Sigmoid colon (tissue), 7 donors: Measurements from ENCODE around the gene GABBR2. TPM values are rescaled to one million over a fixed set of nuclear protein-coding genes. Genes with fewer than 3 reads are reported as not detected.
A peak's percentile ranks its signal among the peaks of the same experiment; 100 is the strongest.

ENCODE experiments used
- DNase-seq: peaks from one replicate; pipeline ENCODE4 v3.0.0-alpha.2; 2019
- H3K27ac ChIP-seq, 4 donors: fragments of 200-600 bp; sonication (generic); one replicate each; pipeline ENCODE4 v1.5.1; 2016 to 2019; ENCODE audit warnings: mild to moderate bottlenecking in 1 of 4
- H3K27me3 ChIP-seq, 3 donors: fragments of 200-600 bp; sonication (generic); one replicate each; pipeline ENCODE4 v1.5.1; 2019; ENCODE audit warnings: mild to moderate bottlenecking in 1 of 3
- H3K36me3 ChIP-seq, 4 donors: fragments of 200-600 bp; sonication (generic); one replicate each; pipeline ENCODE4 v1.5.1; 2016 to 2019
- H3K4me1 ChIP-seq, 4 donors: fragments of 200-600 bp; sonication (generic); one replicate each; pipeline ENCODE4 v1.5.1; 2017 to 2019
- H3K4me3 ChIP-seq, 4 donors: fragments of 200-600 bp; sonication (generic); one replicate each; pipeline ENCODE4 v1.5.1; 2017 to 2019; ENCODE audit warnings: mild to moderate bottlenecking in 2 of 4, moderate library complexity in 1 of 4
- H3K9me3 ChIP-seq, 4 donors: fragments of 200-600 bp in 3 of 4; sonication (generic) in 3 of 4; one replicate each; pipeline versions ENCODE4 v1.5.1 to v1.6.1; 2013 to 2019
- EP300 ChIP-seq, 4 donors: sonication (generic); formaldehyde crosslinking; IDR thresholded peaks; one replicate each; pipeline ENCODE4 v1.6.1; 2017; ENCODE audit warnings: antibody characterized with exemption in 4 of 4
- POLR2A ChIP-seq, 2 donors: fragments of 450-650 bp; IDR thresholded peaks; one replicate each; pipeline ENCODE4 v1.6.1; 2016; ENCODE audit warnings: antibody characterized with exemption in 2 of 2, mild to moderate bottlenecking in 2 of 2, moderate library complexity in 2 of 2
- POLR2AphosphoS5 ChIP-seq, 4 donors: sonication (generic); formaldehyde crosslinking; IDR thresholded peaks; one replicate each; pipeline ENCODE4 v1.6.1; 2017; ENCODE audit warnings: antibody characterized with exemption in 4 of 4
- WGBS, 2 donors: extraction: QIAGEN DNeasy Blood & Tissue Kit; methylation state at CpG; one replicate each; pipeline ENCODE4 v1.1.7; 2013; 5-methylcytosine and 5-hydroxymethylcytosine counted together
- intact Hi-C: fragments of 100-400 bp; cut with DNase I; formaldehyde crosslinking; loops from one replicate; pipeline ENCODE4 v1.15.1; 2023
- polyA plus RNA-seq, 3 donors: library from polyadenylated mRNA; stranded (reverse); fragments of 200-250 nt; gene quantifications; one replicate each; pipeline ENCODE4 v1.2.3, GENCODE V29; 2013
- total RNA-seq, 4 donors: library from RNA; depleted of rRNA; stranded (reverse); fragments of >200 nt; gene quantifications; one replicate each; pipeline ENCODE4 v1.1.0, GENCODE V29; 2016
- TF ChIP-seq, protein P1 (sequence below), 4 experiments: fragments of 450-650 bp in 3 of 4; fragments of 200-600 bp in 1 of 4; IDR thresholded peaks; one replicate each; pipeline ENCODE4 v1.5.1; 2016 to 2019; ENCODE audit warnings: antibody characterized with exemption in 4 of 4, mild to moderate bottlenecking in 3 of 4, moderate library complexity in 2 of 4
- donor health status: healthy with polysubstance abuse.
- donor health status: Bipolar disorder and iron deficiency.
- donor health status: healthy.

GABBR2 gene
- total RNA-seq, result under 1 TPM in 1 of 4 donors, not detected in 3; under 0.01 TPM
- polyA plus RNA-seq, result under 1 TPM in 2 of 3 donors, not detected in 1; under 0.01 to 0.04 TPM

DNA sequence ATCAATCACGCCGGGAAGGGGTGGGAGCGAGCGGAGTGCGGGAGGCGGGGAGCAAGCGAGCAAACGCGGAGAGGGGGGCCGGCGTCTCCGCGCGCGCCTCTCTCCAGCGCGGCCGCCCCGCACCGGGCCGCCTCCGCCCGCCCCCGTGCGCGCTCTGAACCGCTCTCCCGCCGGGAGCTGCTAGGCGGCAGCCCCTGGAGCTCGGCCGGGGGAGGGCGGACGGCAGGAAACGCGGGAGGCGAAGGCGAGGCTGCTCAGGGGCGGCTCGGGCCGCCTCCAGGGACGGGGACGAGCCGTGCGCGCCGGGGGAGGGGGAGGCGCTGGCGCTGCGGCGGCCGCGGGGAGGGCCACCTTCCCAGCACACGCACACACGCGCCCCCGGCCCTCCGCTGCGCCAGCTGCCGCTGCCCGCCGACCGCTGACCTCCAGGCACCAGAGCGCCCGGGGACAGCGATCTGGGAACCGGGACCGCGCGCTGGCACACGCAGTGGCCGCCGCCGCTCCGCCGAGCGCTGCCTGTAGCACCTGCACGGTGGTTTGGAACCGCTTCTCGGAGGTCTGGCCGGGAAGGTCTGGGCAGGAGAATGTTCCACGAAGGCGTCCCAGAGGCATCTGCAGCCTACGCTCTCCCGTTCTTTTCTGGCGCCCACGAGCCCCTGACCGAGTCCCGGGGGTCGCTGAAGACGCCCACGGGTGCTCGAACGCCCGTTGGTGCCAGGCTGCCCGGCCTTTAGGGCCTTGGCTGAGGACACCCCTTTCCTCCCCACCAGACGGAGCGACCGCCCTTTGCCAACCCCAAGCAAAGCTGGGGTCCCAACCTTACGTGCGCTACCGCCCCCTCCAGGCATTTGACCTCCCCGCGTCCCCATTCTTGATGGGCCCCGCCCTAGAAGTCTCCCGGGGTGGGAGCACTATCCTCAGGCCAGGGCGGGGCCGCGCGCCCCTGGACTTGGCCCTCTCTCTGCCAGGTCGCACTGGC, at the start of gene GABBR2:
GABBR2 (minus strand) TSS at position 3 of the 979 bp plus-strand sequence. CDS start 198 bp downstream, outside the sequence.
- peak within 1 kb of the TSS in 3 of 4 donors; percentile 25 to 48 (median 43) for H3K4me3 ChIP-seq
- no peak for DNase-seq

DNA sequence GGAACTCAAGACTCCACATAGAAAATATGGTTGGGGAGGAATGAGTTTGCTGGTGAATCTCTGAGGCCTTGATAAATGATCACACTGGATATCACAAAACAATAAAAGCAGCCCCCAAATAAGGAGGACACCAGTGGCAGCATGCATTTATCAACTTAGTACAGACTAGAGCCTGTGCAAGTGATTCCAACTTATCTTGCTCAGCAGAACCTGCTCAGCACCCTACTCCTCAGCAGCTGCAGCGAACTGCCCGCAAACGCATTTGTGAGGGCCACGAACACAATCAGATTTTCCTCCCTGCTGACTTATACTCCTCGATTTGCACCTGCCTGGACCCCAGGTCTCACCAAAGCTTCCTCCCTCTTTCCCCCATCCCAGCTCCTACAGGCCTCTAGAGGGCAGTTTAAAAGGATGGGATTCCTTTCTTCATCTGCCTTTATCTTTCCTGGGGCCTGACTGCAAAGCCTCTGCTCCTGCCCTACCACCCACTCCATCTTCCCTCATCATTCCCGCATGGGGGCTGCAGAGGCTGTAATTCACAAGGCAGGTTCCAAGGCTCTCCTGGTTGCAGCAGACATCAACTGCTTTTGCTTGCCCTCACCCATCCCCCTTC, 46.4 kb upstream of the GABBR2 start:
- intact Hi-C loops, result no loop called here
- WGBS, 2 donors, result 95 to 96% methylated on average over 6 of the region's 6 CpGs

More for the DNA sequence above, at the start of gene GABBR2:
- no peak for TF ChIP-seq EP300 (IDR thresholded peaks at IDR 0.05)
- TF ChIP-seq POLR2A (IDR thresholded peaks at IDR 0.05), result no peak
- TF ChIP-seq POLR2AphosphoS5 (IDR thresholded peaks at IDR 0.05), result no peak
- no peaks in the 10 kb centered on the region for H3K36me3 ChIP-seq
- H3K9me3 ChIP-seq, result no peaks in the 10 kb centered on the region
- peaks cover 0 to 24% (median 20%) of the 10 kb centered on the region in 4 donors for H3K4me1 ChIP-seq
- intact Hi-C loops, result no loop called here
- 3 to 4% methylated on average over 111 of the region's 111 CpGs for WGBS, 2 donors
- H3K27me3 ChIP-seq, result peaks cover 29 to 69% (median 52%) of the 10 kb centered on the region in 3 donors
- no peak within 1 kb of the TSS for H3K27ac ChIP-seq

DNA sequence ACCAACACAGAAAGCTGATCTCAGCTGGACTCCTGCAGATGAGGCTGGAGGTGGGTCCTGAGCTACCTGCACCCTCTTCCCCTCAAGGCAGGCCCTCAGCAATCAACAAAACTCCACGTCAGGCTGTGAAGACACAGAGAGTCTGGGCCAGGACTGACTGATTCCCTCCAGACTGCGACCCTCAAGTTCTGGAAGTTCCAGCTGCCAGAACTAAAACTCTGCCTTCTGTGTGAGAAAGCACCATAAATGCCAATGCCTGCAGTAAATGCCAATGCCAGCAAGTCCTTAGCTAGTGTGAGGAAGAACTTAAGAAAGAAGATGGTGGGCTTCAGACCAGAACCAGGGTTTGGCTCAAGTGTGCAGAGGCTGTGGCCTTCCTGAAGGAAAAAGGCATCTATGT, 42.5 kb upstream of the GABBR2 start:
- no peak for DNase-seq
- Histone ChIP-seq H3K27me3 (no peaks in the 10 kb centered on the region), H3K4me3 (no peak overlapping the region), H3K4me1 (no peaks in the 10 kb centered on the region), H3K27ac (no peak overlapping the region), H3K36me3 (peaks cover 0 to 83% (median 40%) of the 10 kb centered on the region in 4 donors), H3K9me3 (no peaks in the 10 kb centered on the region)
- TF ChIP-seq POLR2A (IDR thresholded peaks at IDR 0.05) (no peak), POLR2AphosphoS5 (IDR thresholded peaks at IDR 0.05) (no peak), EP300 (IDR thresholded peaks at IDR 0.05) (no peak)
- TF ChIP-seq, protein P1, sequence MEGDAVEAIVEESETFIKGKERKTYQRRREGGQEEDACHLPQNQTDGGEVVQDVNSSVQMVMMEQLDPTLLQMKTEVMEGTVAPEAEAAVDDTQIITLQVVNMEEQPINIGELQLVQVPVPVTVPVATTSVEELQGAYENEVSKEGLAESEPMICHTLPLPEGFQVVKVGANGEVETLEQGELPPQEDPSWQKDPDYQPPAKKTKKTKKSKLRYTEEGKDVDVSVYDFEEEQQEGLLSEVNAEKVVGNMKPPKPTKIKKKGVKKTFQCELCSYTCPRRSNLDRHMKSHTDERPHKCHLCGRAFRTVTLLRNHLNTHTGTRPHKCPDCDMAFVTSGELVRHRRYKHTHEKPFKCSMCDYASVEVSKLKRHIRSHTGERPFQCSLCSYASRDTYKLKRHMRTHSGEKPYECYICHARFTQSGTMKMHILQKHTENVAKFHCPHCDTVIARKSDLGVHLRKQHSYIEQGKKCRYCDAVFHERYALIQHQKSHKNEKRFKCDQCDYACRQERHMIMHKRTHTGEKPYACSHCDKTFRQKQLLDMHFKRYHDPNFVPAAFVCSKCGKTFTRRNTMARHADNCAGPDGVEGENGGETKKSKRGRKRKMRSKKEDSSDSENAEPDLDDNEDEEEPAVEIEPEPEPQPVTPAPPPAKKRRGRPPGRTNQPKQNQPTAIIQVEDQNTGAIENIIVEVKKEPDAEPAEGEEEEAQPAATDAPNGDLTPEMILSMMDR (IDR thresholded peaks at IDR 0.05), result no peak
- intact Hi-C loops, result no loop called here
- WGBS, 2 donors, result 91 to 95% methylated on average over 2 of the region's 2 CpGs

More for the DNA sequence above, 46.4 kb upstream of the GABBR2 start:
- TF ChIP-seq POLR2AphosphoS5 (IDR thresholded peaks at IDR 0.05) (no peak), EP300 (IDR thresholded peaks at IDR 0.05) (no peak)
- TF ChIP-seq, protein P1 (IDR thresholded peaks at IDR 0.05), result no peak
- Histone ChIP-seq H3K9me3 (no peaks in the 10 kb centered on the region), H3K27me3 (no peaks in the 10 kb centered on the region), H3K4me3 (no peak overlapping the region), H3K36me3 (peaks cover 0 to 89% (median 40%) of the 10 kb centered on the region in 4 donors), H3K4me1 (no peaks in the 10 kb centered on the region), H3K27ac (no peak overlapping the region)
- DNase-seq, result no peak

DNA sequence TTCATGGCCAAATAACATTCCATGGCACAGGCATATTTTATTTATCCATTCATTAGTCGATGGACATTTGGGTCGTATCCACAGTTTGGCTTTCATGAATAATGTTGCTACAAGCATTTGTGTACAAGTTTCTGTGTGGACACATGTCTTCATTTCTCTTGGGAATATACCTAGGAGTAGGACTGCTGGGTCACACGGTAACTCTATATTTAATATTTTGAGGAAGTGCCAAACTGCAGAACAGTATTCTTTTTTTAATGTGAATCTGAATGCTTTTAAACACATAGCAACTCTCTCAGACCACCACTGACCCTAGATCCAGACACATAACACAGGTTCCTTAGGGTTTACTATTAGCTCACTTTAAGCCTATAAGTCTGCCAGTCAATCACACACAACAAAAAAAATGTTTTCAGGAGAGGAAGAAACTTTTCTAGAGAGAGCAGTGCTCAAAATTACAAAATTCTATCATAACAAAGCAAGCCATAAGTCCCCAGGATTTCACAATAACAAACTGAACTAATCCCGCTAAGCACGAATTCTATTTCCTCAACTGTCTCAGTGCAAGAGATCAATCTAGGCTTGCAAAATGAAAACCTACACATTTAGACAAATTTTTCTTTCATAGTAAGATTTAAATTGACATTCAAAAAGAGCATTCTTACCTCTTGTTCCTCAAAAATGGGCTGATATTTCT, 41.8 kb upstream of the GABBR2 start:
- intact Hi-C loops, result no loop called here
- H3K27me3 ChIP-seq, result no peaks in the 10 kb centered on the region
- no peaks in the 10 kb centered on the region for H3K4me1 ChIP-seq
- no peaks in the 10 kb centered on the region for H3K9me3 ChIP-seq
- no peak for DNase-seq
- WGBS, 2 donors, result 87 to 92% methylated on average over 5 of the region's 5 CpGs
- H3K27ac ChIP-seq, result no peak overlapping the region
- no peak overlapping the region for H3K4me3 ChIP-seq
- H3K36me3 ChIP-seq, result peaks cover 0 to 83% (median 35%) of the 10 kb centered on the region in 4 donors
- TF ChIP-seq POLR2A (IDR thresholded peaks at IDR 0.05) (no peak), POLR2AphosphoS5 (IDR thresholded peaks at IDR 0.05) (no peak), EP300 (IDR thresholded peaks at IDR 0.05) (no peak)
- TF ChIP-seq, protein P1 (IDR thresholded peaks at IDR 0.05), result no peak
